HepG2 (cell line): ENCODE data around the gene UBR4. TPM values are rescaled to one million over a fixed set of nuclear protein-coding genes. Genes with fewer than 3 reads are reported as not detected.

Experiments
- BCL6 ChIP-seq: IDR thresholded peaks from 2 replicates; pipeline ENCODE4 v1.6.1; 2016; ENCODE audit warnings: missing genetic modification reagents, missing compliant biosample characterization
- BRD4 ChIP-seq: sonication (generic); formaldehyde crosslinking; IDR thresholded peaks from 2 replicates; pipeline ENCODE4 v1.4.0; 2020; ENCODE audit warnings: missing genetic modification reagents
- ELF1 ChIP-seq: sonication (generic); formaldehyde crosslinking; IDR thresholded peaks from 2 replicates; pipeline ENCODE4 v1.4.0; 2020; ENCODE audit warnings: missing genetic modification reagents
- HNF4A ChIP-seq: sonication (generic); formaldehyde crosslinking; IDR thresholded peaks from 2 replicates; pipeline ENCODE4 v1.4.0; 2020; ENCODE audit warnings: missing genetic modification reagents
- KAT8 ChIP-seq: IDR thresholded peaks from 2 replicates; pipeline ENCODE4 v1.6.1; 2016; ENCODE audit warnings: missing genetic modification reagents, missing compliant biosample characterization
- NR2F1 ChIP-seq, 2 experiments: fragments of 450-650 bp in 1 of 2; formaldehyde crosslinking in 1 of 2; IDR thresholded peaks; 2 replicates each; pipeline versions ENCODE4 v1.5.0 to v1.6.1; 2016 to 2020; ENCODE audit warnings: mild to moderate bottlenecking in 1 of 2, missing compliant biosample characterization in 1 of 2, missing genetic modification reagents in 1 of 2, moderate library complexity in 1 of 2
- PITX1 ChIP-seq: sonication (generic); formaldehyde crosslinking; IDR thresholded peaks from 2 replicates; pipeline ENCODE4 v1.5.1; 2020; ENCODE audit warnings: mild to moderate bottlenecking, missing genetic modification reagents
- RXRA ChIP-seq: sonication (generic); formaldehyde crosslinking; IDR thresholded peaks from 2 replicates; pipeline ENCODE4 v1.5.1; 2020; ENCODE audit warnings: missing genetic modification reagents
- SOX6 ChIP-seq, 2 experiments: fragments of 450-650 bp in 1 of 2; sonication (generic) in 1 of 2; formaldehyde crosslinking in 1 of 2; IDR thresholded peaks; 2 replicates each; pipeline versions ENCODE4 v1.4.0 to v1.6.1; 2017 to 2020; ENCODE audit warnings: antibody characterized with exemption in 1 of 2, mild to moderate bottlenecking in 1 of 2, missing genetic modification reagents in 1 of 2
- SPEN ChIP-seq: sonication (generic); formaldehyde crosslinking; IDR thresholded peaks from 2 replicates; pipeline ENCODE4 v1.5.1; 2020; ENCODE audit warnings: low read depth, mild to moderate bottlenecking, missing genetic modification reagents
- ZBTB40 ChIP-seq, 2 experiments: fragments of 450-650 bp in 1 of 2; sonication (generic) in 1 of 2; formaldehyde crosslinking in 1 of 2; IDR thresholded peaks; 2 replicates each; pipeline versions ENCODE4 v1.6.1 to v1.8.0; 2016 to 2022; ENCODE audit warnings: antibody characterized with exemption in 1 of 2, mild to moderate bottlenecking in 1 of 2, missing genetic modification reagents in 1 of 2
- ZNF687 ChIP-seq: sonication (generic); formaldehyde crosslinking; IDR thresholded peaks from 2 replicates; pipeline ENCODE4 v1.5.1; 2020; ENCODE audit warnings: mild to moderate bottlenecking, missing genetic modification reagents, moderate library complexity
- polyA plus RNA-seq, 8 experiments: library from polyadenylated mRNA; depleted of rRNA in 3 of 8; stranded (reverse) in 7 of 8; unstranded in 1 of 8; fragments of >200 nt; fragmentation: Illumina TruSeq in 4 of 8; extraction: Trizol in 4 of 8; gene quantifications; 2 replicates each; pipeline versions ENCODE4 v1.2.1 to v1.2.3, GENCODE V29; 2011 to 2016; ENCODE audit warnings: low read depth in 4 of 8, missing spikeins in 1 of 8, mixed read lengths in 1 of 8; ENCODE audit not compliant: insufficient read depth in 1 of 8
- total RNA-seq, 5 experiments: library from RNA; depleted of rRNA; stranded (reverse); fragments of >200 nt; fragmentation: Illumina TruSeq; extraction: Trizol; gene quantifications; 2 replicates each; pipeline ENCODE4 v1.2.3, GENCODE V29; 2016; ENCODE audit warnings: low read depth in 1 of 5
- TF ChIP-seq, protein P1 (sequence below): IDR thresholded peaks from 2 replicates; pipeline ENCODE4 v1.6.1; 2018; ENCODE audit warnings: missing genetic modification reagents

The UBR4 gene
- total and polyA plus RNA-seq, 2 of the 13 experiments (the other 11 are each of a cell fraction or from before 2014, with no cell fraction given), result 59.1 to 106 TPM

DNA sequence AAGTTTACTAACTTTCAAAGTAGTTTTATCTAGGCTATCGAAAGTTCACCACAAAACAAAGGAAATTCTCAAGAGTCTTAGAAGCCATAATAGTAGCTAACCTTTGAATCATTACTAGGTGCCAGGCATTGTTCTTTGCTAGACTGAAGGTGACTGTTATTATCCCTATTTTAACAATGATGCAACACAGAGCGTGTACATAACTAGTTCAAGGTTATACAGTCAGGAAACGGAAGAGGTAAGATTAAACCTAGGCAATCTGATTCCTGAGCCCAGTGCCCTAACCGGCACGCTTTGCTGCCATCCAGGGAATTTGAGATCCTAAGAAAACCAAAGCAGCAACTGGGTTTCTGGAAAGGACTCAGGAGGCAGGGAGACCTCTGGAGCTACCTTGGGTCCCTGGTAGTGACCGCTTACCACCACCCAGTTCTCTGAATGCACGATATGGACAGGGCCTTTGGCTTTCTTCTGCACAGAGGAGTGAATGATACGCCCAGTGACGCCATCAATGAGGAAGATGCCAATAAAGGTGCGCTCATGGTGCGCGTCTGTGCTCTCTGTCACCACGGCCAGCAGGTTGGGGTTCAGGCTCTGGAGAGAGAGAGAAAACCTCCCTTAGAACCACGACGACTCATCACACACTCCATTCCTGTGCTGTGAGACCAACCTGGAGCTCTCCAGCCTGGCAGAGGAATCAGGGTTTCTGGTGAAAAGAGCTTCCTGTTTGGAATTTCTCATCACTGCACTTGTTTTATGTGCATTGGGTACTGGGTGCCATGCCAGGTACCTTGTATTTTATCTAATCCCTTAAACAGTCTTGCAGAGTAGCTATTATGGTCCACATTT, 13.1 kb upstream of the UBR4 start (continued):
- TF ChIP-seq PITX1 (CRISPR knock-in tag) (peak; percentile 75), SOX6 (IDR thresholded peaks at IDR 0.05) (peak; percentile 19; the same call in 1 of the 2 replicates), SOX6 (CRISPR knock-in tag; IDR thresholded peaks at IDR 0.05) (peak; percentile 99), KAT8 (CRISPR knock-in tag) (peak; percentile 49; the same call in 1 of the 2 replicates), ZBTB40 (IDR thresholded peaks at IDR 0.05) (no peak), ZBTB40 (CRISPR knock-in tag; IDR thresholded peaks at IDR 0.05) (no peak), NR2F1 (CRISPR knock-in tag; IDR thresholded peaks at IDR 0.05) (0 out of 4 replicates have a peak, but pooled peaks of 1 of the 2 experiments have one; percentile 35), BRD4 (CRISPR knock-in tag) (no peak), ZNF687 (CRISPR knock-in tag) (peak; percentile 37), BCL6 (peak; percentile 93), HNF4A (peak; percentile 85), RXRA (CRISPR knock-in tag) (peak; percentile 30; the same call in 1 of the 2 replicates), ELF1 (CRISPR knock-in tag) (peak; percentile 48; the same call in 1 of the 2 replicates), SPEN (no peak)
- TF ChIP-seq, protein P1, sequence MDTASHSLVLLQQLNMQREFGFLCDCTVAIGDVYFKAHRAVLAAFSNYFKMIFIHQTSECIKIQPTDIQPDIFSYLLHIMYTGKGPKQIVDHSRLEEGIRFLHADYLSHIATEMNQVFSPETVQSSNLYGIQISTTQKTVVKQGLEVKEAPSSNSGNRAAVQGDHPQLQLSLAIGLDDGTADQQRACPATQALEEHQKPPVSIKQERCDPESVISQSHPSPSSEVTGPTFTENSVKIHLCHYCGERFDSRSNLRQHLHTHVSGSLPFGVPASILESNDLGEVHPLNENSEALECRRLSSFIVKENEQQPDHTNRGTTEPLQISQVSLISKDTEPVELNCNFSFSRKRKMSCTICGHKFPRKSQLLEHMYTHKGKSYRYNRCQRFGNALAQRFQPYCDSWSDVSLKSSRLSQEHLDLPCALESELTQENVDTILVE (CRISPR knock-in tag), result peak; percentile 34; the same call in 1 of the 2 replicates
